ENCODE data around the gene PARD3.

PARD3 gene

GRCh38 chr10:34523017-34523767 lies 291.9 kb downstream of the PARD3 start:
- no peak for DNase-seq (ENCODE audit: insufficient read length, low spot score)
- no peak for FAIRE-seq

GRCh38 chr10:34522546-34522945 lies 292.6 kb downstream of the PARD3 start:
- DNase-seq (ENCODE audit: insufficient read length, low spot score), result no peak
- FAIRE-seq, result peak; percentile 67

- DNase-seq (ENCODE audit: insufficient read length, low spot score) (no peak), FAIRE-seq (no peak)
Observed at GRCh38 chr10:34520510-34520909, 294.6 kb downstream of the PARD3 start.

- no peak for FAIRE-seq
Observed at GRCh38 chr10:34520084-34520483, 295.0 kb downstream of the PARD3 start.

GRCh38 chr10:34514290-34514689 lies 300.8 kb downstream of the PARD3 start:
- DNase-seq (ENCODE audit: insufficient read length, low spot score), result no peak
- peak; percentile 82 for FAIRE-seq

More at GRCh38 chr10:34520084-34520483, 295.0 kb downstream of the PARD3 start:
- no peak for DNase-seq (ENCODE audit: insufficient read length, low spot score)

- no peak for DNase-seq (ENCODE audit: insufficient read length, low spot score)
- FAIRE-seq, result no peak
Observed at GRCh38 chr10:34513636-34514035, 301.5 kb downstream of the PARD3 start.

- FAIRE-seq (no peak), DNase-seq (ENCODE audit: insufficient read length, low spot score) (no peak)
Observed at GRCh38 chr10:34507217-34507616, 307.9 kb downstream of the PARD3 start.

GRCh38 chr10:34506786-34507185 lies 308.3 kb downstream of the PARD3 start:
- no peak for DNase-seq (ENCODE audit: insufficient read length, low spot score)
- FAIRE-seq, result no peak

GRCh38 chr10:34505338-34505737 lies 309.8 kb downstream of the PARD3 start:
- DNase-seq (ENCODE audit: insufficient read length, low spot score) (no peak), FAIRE-seq (no peak)

GRCh38 chr10:34504534-34504933 lies 310.6 kb downstream of the PARD3 start:
- peak; percentile 41 for DNase-seq (ENCODE audit: insufficient read length, low spot score)
- peak; percentile 48 for FAIRE-seq

GRCh38 chr10:34503704-34504103 lies 311.4 kb downstream of the PARD3 start:
- FAIRE-seq (no peak), DNase-seq (ENCODE audit: insufficient read length, low spot score) (no peak)

GRCh38 chr10:34499612-34500279 lies 315.4 kb downstream of the PARD3 start:
- FAIRE-seq, result no peak

GRCh38 chr10:34498821-34499220 lies 316.3 kb downstream of the PARD3 start:
- FAIRE-seq (no peak), DNase-seq (ENCODE audit: insufficient read length, low spot score) (no peak)

More at GRCh38 chr10:34499612-34500279, 315.4 kb downstream of the PARD3 start:
- no peak for DNase-seq (ENCODE audit: insufficient read length, low spot score)

- no peak for FAIRE-seq
- DNase-seq (ENCODE audit: insufficient read length, low spot score), result no peak
Observed at GRCh38 chr10:34495938-34496337, 319.2 kb downstream of the PARD3 start.

GRCh38 chr10:34494012-34494411 lies 321.1 kb downstream of the PARD3 start:
- FAIRE-seq (no peak), DNase-seq (ENCODE audit: insufficient read length, low spot score) (peak; percentile 15)

GRCh38 chr10:34492081-34492480 lies 323.0 kb downstream of the PARD3 start:
- DNase-seq (ENCODE audit: insufficient read length, low spot score), result no peak
- no peak for FAIRE-seq

- FAIRE-seq (no peak), DNase-seq (ENCODE audit: insufficient read length, low spot score) (no peak)
Observed at GRCh38 chr10:34491678-34492077, 323.4 kb downstream of the PARD3 start.

GRCh38 chr10:34489973-34490745 lies 324.9 kb downstream of the PARD3 start:
- peak; percentile 36 for FAIRE-seq
- DNase-seq (ENCODE audit: insufficient read length, low spot score), result peak; percentile 34

- FAIRE-seq (peak; percentile 60), DNase-seq (ENCODE audit: insufficient read length, low spot score) (no peak)
Observed at GRCh38 chr10:34489411-34489810, 325.7 kb downstream of the PARD3 start.

- FAIRE-seq (peak; percentile 52), DNase-seq (ENCODE audit: insufficient read length, low spot score) (no peak)
Observed at GRCh38 chr10:34488476-34489130, 326.5 kb downstream of the PARD3 start.

GRCh38 chr10:34486008-34486407 lies 329.1 kb downstream of the PARD3 start:
- DNase-seq (ENCODE audit: insufficient read length, low spot score) (no peak), FAIRE-seq (no peak)
